Uterus (tissue), 2 donors: ENCODE measurements around the gene NRG3.

Experiments
- POLR2A ChIP-seq, 2 donors: fragments of 450-650 bp; IDR thresholded peaks; one replicate each; pipeline ENCODE4 v1.6.1; 2016; ENCODE audit warnings: antibody characterized with exemption in 2 of 2, mild to moderate bottlenecking in 1 of 2, moderate library complexity in 1 of 2
- TF ChIP-seq, protein P1 (sequence below), 4 experiments: fragments of 200-600 bp in 2 of 4; fragments of 450-650 bp in 2 of 4; sonication (generic) in 2 of 4; IDR thresholded peaks; one replicate each; pipeline ENCODE4 v1.5.1; 2016 to 2019; ENCODE audit warnings: antibody characterized with exemption in 4 of 4, mild to moderate bottlenecking in 2 of 4, moderate library complexity in 1 of 4

DNA sequence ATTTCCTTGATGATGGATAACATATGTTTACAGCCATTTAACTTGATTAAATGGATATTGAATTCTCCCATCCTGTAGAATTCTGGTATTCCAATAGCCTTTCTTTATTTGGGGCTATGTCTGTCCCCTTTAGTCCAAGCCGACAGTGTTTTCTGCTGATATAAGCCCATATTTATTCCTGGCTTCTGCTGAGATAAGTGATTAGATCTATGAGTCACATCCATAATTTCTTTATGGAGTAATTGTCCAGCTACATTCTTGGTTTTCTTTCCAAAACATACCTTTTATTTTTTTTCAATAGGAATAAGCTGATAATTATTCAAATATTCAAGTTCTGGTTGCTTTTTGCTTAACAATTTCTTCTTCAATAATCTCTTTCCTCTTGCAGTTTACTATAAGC, 106.7 kb downstream of the NRG3 start:
- no peak for TF ChIP-seq POLR2A (IDR thresholded peaks at IDR 0.05)
- TF ChIP-seq, protein P1, sequence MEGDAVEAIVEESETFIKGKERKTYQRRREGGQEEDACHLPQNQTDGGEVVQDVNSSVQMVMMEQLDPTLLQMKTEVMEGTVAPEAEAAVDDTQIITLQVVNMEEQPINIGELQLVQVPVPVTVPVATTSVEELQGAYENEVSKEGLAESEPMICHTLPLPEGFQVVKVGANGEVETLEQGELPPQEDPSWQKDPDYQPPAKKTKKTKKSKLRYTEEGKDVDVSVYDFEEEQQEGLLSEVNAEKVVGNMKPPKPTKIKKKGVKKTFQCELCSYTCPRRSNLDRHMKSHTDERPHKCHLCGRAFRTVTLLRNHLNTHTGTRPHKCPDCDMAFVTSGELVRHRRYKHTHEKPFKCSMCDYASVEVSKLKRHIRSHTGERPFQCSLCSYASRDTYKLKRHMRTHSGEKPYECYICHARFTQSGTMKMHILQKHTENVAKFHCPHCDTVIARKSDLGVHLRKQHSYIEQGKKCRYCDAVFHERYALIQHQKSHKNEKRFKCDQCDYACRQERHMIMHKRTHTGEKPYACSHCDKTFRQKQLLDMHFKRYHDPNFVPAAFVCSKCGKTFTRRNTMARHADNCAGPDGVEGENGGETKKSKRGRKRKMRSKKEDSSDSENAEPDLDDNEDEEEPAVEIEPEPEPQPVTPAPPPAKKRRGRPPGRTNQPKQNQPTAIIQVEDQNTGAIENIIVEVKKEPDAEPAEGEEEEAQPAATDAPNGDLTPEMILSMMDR (IDR thresholded peaks at IDR 0.05): no peak
